ENCODE measurements around the gene SFN.

DNA sequence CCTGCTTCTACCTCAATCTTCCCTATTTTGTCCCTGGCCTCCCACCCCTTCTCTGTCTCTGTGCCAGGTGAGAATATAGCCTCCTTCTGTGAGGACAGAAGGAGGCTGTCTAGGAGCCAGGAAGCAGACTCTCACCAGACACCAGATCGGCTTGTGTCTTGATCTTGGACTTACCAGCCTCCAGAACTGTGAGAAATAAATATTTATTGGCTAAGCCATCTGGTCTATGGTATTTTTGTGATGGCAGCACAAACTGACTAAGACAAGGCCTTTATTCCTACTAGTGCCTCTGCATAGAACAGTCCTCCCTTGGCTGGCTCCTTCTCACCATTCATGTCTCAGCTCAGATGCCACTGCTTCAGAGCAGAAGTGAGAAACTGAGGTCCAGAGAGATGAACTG is 25.3 kb downstream of the SFN start:
- TF ChIP-seq, protein P1, sequence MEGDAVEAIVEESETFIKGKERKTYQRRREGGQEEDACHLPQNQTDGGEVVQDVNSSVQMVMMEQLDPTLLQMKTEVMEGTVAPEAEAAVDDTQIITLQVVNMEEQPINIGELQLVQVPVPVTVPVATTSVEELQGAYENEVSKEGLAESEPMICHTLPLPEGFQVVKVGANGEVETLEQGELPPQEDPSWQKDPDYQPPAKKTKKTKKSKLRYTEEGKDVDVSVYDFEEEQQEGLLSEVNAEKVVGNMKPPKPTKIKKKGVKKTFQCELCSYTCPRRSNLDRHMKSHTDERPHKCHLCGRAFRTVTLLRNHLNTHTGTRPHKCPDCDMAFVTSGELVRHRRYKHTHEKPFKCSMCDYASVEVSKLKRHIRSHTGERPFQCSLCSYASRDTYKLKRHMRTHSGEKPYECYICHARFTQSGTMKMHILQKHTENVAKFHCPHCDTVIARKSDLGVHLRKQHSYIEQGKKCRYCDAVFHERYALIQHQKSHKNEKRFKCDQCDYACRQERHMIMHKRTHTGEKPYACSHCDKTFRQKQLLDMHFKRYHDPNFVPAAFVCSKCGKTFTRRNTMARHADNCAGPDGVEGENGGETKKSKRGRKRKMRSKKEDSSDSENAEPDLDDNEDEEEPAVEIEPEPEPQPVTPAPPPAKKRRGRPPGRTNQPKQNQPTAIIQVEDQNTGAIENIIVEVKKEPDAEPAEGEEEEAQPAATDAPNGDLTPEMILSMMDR (IDR thresholded peaks at IDR 0.05; ENCODE audit: borderline replicate concordance, extremely low read depth, low read length, poor library complexity, severe bottlenecking) = no peak
- TF ChIP-seq EZH2 (IDR thresholded peaks at IDR 0.05; ENCODE audit: borderline replicate concordance, low read depth, low read length, severe bottlenecking) = no peak

Measured in DND-41 (cell line).